Thoracic aorta (tissue), 2 donors: ENCODE measurements around the gene KCNK3. TPM values are rescaled to one million over a fixed set of nuclear protein-coding genes. Genes with fewer than 3 reads are reported as not detected.

Experiments
- ATAC-seq: fragments of 150-250 bp; one replicate; pipeline ENCODE4 v1.8.0; 2017; ENCODE audit warnings: low read depth; ENCODE audit not compliant: insufficient number of reproducible peaks, low FRiP score
- DNase-seq: peaks from one replicate; pipeline ENCODE4 v3.0.0-alpha.2; 2020; ENCODE audit warnings: low spot score
- H3K27ac ChIP-seq, 2 donors: fragments of 200-600 bp; sonication (generic); 1 replicate in 1 of 2; 2 replicates in 1 of 2; pipeline ENCODE4 v1.5.1; 2016; ENCODE audit warnings: mild to moderate bottlenecking in 2 of 2, moderate library complexity in 2 of 2
- H3K27me3 ChIP-seq: fragments of 200-600 bp; sonication (generic); replicated peaks from 2 replicates; pipeline ENCODE4 v1.6.0; 2016; ENCODE audit warnings: mild to moderate bottlenecking; ENCODE audit not compliant: insufficient read depth
- H3K36me3 ChIP-seq: fragments of 200-600 bp; sonication (generic); one replicate; pipeline ENCODE4 v1.5.1; 2016
- H3K4me1 ChIP-seq, 2 donors: fragments of 200-600 bp; sonication (generic); 1 replicate in 1 of 2; 2 replicates in 1 of 2; pipeline versions ENCODE4 v1.5.1 to v1.6.0; 2016; ENCODE audit warnings: low read depth in 2 of 2, mild to moderate bottlenecking in 1 of 2; ENCODE audit not compliant: control insufficient read depth in 1 of 2
- H3K4me3 ChIP-seq: fragments of 200-600 bp; sonication (generic); 2 replicates; pipeline ENCODE4 v1.5.1; 2016; ENCODE audit warnings: mild to moderate bottlenecking
- H3K9me3 ChIP-seq: fragments of 200-600 bp; sonication (generic); 2 replicates; pipeline ENCODE4 v1.5.1; 2016
- CTCF ChIP-seq: fragments of 200-600 bp; sonication (generic); IDR thresholded peaks from one replicate; pipeline ENCODE4 v1.5.1; 2019; ENCODE audit warnings: antibody characterized with exemption
- total RNA-seq, 2 donors: library from RNA; depleted of rRNA; stranded (reverse); fragments of >200 nt; gene quantifications; one replicate each; pipeline versions ENCODE4 v1.1.0 to v1.2.3, GENCODE V29; 2016

The KCNK3 gene
- total RNA-seq, 2 donors from 2014 or later: 6.9 to 19.6 TPM

- Histone ChIP-seq H3K27ac (no peak overlapping the region), H3K4me3 (no peak overlapping the region), H3K9me3 (no peaks in the 10 kb centered on the region), H3K27me3 (no peaks in the 10 kb centered on the region), H3K36me3 (no peaks in the 10 kb centered on the region), H3K4me1 (no peaks in the 10 kb centered on the region)
- no peak for ATAC-seq
- no peak for TF ChIP-seq CTCF
- no peak for DNase-seq
Observed at GRCh38 chr2:26666671-26667070, 25.9 kb upstream of the KCNK3 start.

- H3K27me3 ChIP-seq: no peaks in the 10 kb centered on the region
- no peaks in the 10 kb centered on the region for H3K4me1 ChIP-seq
- no peaks in the 10 kb centered on the region for H3K9me3 ChIP-seq
- DNase-seq (no peak), ATAC-seq (no peak)
- no peaks in the 10 kb centered on the region for H3K36me3 ChIP-seq
- H3K27ac ChIP-seq: no peak overlapping the region
- TF ChIP-seq CTCF: no peak
- H3K4me3 ChIP-seq: no peak overlapping the region
Observed at GRCh38 chr2:26668041-26668440, 24.5 kb upstream of the KCNK3 start.

- no peak for ATAC-seq
- Histone ChIP-seq H3K36me3 (no peaks in the 10 kb centered on the region), H3K9me3 (no peaks in the 10 kb centered on the region), H3K27me3 (no peaks in the 10 kb centered on the region), H3K27ac (no peak overlapping the region), H3K4me3 (no peak overlapping the region), H3K4me1 (no peaks in the 10 kb centered on the region)
- no peak for TF ChIP-seq CTCF
- DNase-seq: no peak
Observed at GRCh38 chr2:26668856-26669750, 23.4 kb upstream of the KCNK3 start.

- Histone ChIP-seq H3K27me3 (no peaks in the 10 kb centered on the region), H3K27ac (no peak overlapping the region), H3K4me1 (no peaks in the 10 kb centered on the region), H3K4me3 (no peak overlapping the region), H3K9me3 (no peaks in the 10 kb centered on the region), H3K36me3 (no peaks in the 10 kb centered on the region)
- DNase-seq: no peak
- no peak for ATAC-seq
- no peak for TF ChIP-seq CTCF
Observed at GRCh38 chr2:26670171-26670570, 22.4 kb upstream of the KCNK3 start.

GRCh38 chr2:26670931-26671460, 21.5 kb upstream of the KCNK3 start:
- H3K4me1 ChIP-seq: no peaks in the 10 kb centered on the region
- H3K27me3 ChIP-seq: no peaks in the 10 kb centered on the region
- ATAC-seq (no peak), DNase-seq (no peak)
- no peaks in the 10 kb centered on the region for H3K36me3 ChIP-seq
- no peak overlapping the region for H3K4me3 ChIP-seq
- no peak for TF ChIP-seq CTCF
- no peak overlapping the region for H3K27ac ChIP-seq
- no peaks in the 10 kb centered on the region for H3K9me3 ChIP-seq
